WTC11 (cell line): ENCODE data around the gene TRMT2A. TPM values are rescaled to one million over a fixed set of nuclear protein-coding genes. Genes with fewer than 3 reads are reported as not detected.

Experiments
- ATAC-seq: fragments of 200-7000 bp; cut with Tn5 transposase; 2 replicates; pipeline ENCODE4 v1.10.0; 2021; ENCODE audit warnings: mild to moderate bottlenecking, moderate library complexity
- CTCF ChIA-PET: fragments of 300-600 bp; sonication (Branson Sonifier 250); formaldehyde crosslinking; loops from one replicate; lab custom pipeline; 2021; ENCODE audit warnings: antibody characterized with exemption; lab: Charles Lee
- POLR2A ChIA-PET: fragments of 350-600 bp; sonication (Branson Sonifier 250); formaldehyde crosslinking; loops from one replicate; lab custom pipeline; 2021; ENCODE audit warnings: antibody characterized with exemption; lab: Charles Lee
- DNase-seq: peaks from one replicate; pipeline ENCODE4 v3.0.0; 2021; ENCODE audit warnings: low spot score
- H3K27ac Mint-ChIP-seq: 2 replicates; pipeline ENCODE4 v1.8.0; 2021; ENCODE audit warnings: mixed read lengths
- H3K27me3 Mint-ChIP-seq: 2 replicates; pipeline ENCODE4 v1.8.0; 2021; ENCODE audit warnings: low read depth, mild to moderate bottlenecking, moderate library complexity, mixed read lengths
- H3K36me3 Mint-ChIP-seq: 2 replicates; pipeline ENCODE4 v1.8.0; 2021; ENCODE audit warnings: mixed read lengths
- H3K4me1 Mint-ChIP-seq: 2 replicates; pipeline ENCODE4 v1.8.0; 2022; ENCODE audit warnings: mixed read lengths
- H3K4me3 Mint-ChIP-seq: 2 replicates; pipeline ENCODE4 v1.8.0; 2021; ENCODE audit warnings: mild to moderate bottlenecking, moderate library complexity, mixed read lengths
- H3K9me3 Mint-ChIP-seq: 2 replicates; pipeline ENCODE4 v1.8.0; 2021; ENCODE audit warnings: mixed read lengths
- ATF3 ChIP-seq: sonication (generic); formaldehyde crosslinking; conservative IDR thresholded peaks from 2 replicates; pipeline ENCODE4 v1.8.1; 2022; ENCODE audit warnings: mild to moderate bottlenecking, missing genetic modification reagents
- CREB1 ChIP-seq: sonication (generic); formaldehyde crosslinking; IDR thresholded peaks from 2 replicates; pipeline ENCODE4 v1.8.0; 2023; ENCODE audit warnings: mild to moderate bottlenecking, missing genetic modification reagents
- CTCF ChIP-seq: fragments of 200-600 bp; IDR thresholded peaks from 2 replicates; pipeline ENCODE4 v1.8.0; 2022; ENCODE audit warnings: antibody characterized with exemption
- GABPB1 ChIP-seq: sonication (generic); formaldehyde crosslinking; IDR thresholded peaks from 2 replicates; pipeline ENCODE4 v1.8.1; 2023; ENCODE audit warnings: mild to moderate bottlenecking, missing genetic modification reagents
- HMGXB4 ChIP-seq: sonication (generic); formaldehyde crosslinking; IDR thresholded peaks from 2 replicates; pipeline ENCODE4 v1.8.1; 2023; ENCODE audit warnings: mild to moderate bottlenecking, moderate library complexity, missing genetic modification reagents
- JAZF1 ChIP-seq: fragments of 250-450 bp; sonication (Bioruptor Pico); IDR thresholded peaks from 2 replicates; pipeline ENCODE4 v1.9.0; 2021; ENCODE audit warnings: moderate library complexity, mild to moderate bottlenecking, inconsistent platforms
- KAT7 ChIP-seq: sonication (generic); formaldehyde crosslinking; IDR thresholded peaks from 2 replicates; pipeline ENCODE4 v1.8.1; 2023; ENCODE audit warnings: missing genetic modification reagents, mild to moderate bottlenecking, borderline replicate concordance
- MAX ChIP-seq: sonication (generic); formaldehyde crosslinking; IDR thresholded peaks from 2 replicates; pipeline ENCODE4 v1.8.0; 2022; ENCODE audit warnings: mild to moderate bottlenecking, missing genetic modification reagents
- MLX ChIP-seq: sonication (generic); formaldehyde crosslinking; IDR thresholded peaks from 2 replicates; pipeline ENCODE4 v1.8.1; 2023; ENCODE audit warnings: mild to moderate bottlenecking, missing genetic modification reagents, moderate library complexity
- MYBL2 ChIP-seq: sonication (generic); formaldehyde crosslinking; IDR thresholded peaks from 2 replicates; pipeline ENCODE4 v1.8.1; 2023; ENCODE audit warnings: mild to moderate bottlenecking, moderate library complexity, missing genetic modification reagents
- RELA ChIP-seq: sonication (generic); formaldehyde crosslinking; IDR thresholded peaks from 2 replicates; pipeline ENCODE4 v1.8.1; 2022; ENCODE audit warnings: missing genetic modification reagents, mild to moderate bottlenecking, borderline replicate concordance
- SMAD3 ChIP-seq: sonication (generic); formaldehyde crosslinking; IDR thresholded peaks from 2 replicates; pipeline ENCODE4 v1.8.0; 2022; ENCODE audit warnings: missing genetic modification reagents, mild to moderate bottlenecking, borderline replicate concordance
- SP1 ChIP-seq: sonication (generic); formaldehyde crosslinking; conservative IDR thresholded peaks from 2 replicates; pipeline ENCODE4 v1.8.1; 2022; ENCODE audit warnings: missing genetic modification reagents
- TEAD1 ChIP-seq: sonication (generic); formaldehyde crosslinking; IDR thresholded peaks from 2 replicates; pipeline ENCODE4 v1.8.0; 2022; ENCODE audit warnings: mild to moderate bottlenecking, missing genetic modification reagents
- TEAD4 ChIP-seq: sonication (generic); formaldehyde crosslinking; IDR thresholded peaks from 2 replicates; pipeline ENCODE4 v1.8.0; 2022; ENCODE audit warnings: mild to moderate bottlenecking, missing genetic modification reagents
- TP53 ChIP-seq: sonication (generic); formaldehyde crosslinking; IDR thresholded peaks from 2 replicates; pipeline ENCODE4 v1.8.1; 2023; ENCODE audit warnings: mild to moderate bottlenecking, missing genetic modification reagents
- ZBTB43 ChIP-seq: sonication (generic); formaldehyde crosslinking; IDR thresholded peaks from 2 replicates; pipeline ENCODE4 v1.8.1; 2023; ENCODE audit warnings: mild to moderate bottlenecking, missing genetic modification reagents
- ZNF121 ChIP-seq: sonication (generic); formaldehyde crosslinking; IDR thresholded peaks from 2 replicates; pipeline ENCODE4 v1.8.0; 2023; ENCODE audit warnings: missing genetic modification reagents
- ZNF263 ChIP-seq: sonication (generic); formaldehyde crosslinking; IDR thresholded peaks from 2 replicates; pipeline ENCODE4 v1.8.1; 2022; ENCODE audit warnings: low read depth, mild to moderate bottlenecking, moderate library complexity, missing genetic modification reagents
- ZNF396 ChIP-seq: fragments of 250-450 bp; sonication (Bioruptor Pico); IDR thresholded peaks from 2 replicates; pipeline ENCODE4 v1.8.0; 2021; ENCODE audit warnings: mild to moderate bottlenecking, moderate library complexity, borderline replicate concordance
- ZNF416 ChIP-seq: fragments of 250-450 bp; sonication (Bioruptor Pico); IDR thresholded peaks from 2 replicates; pipeline ENCODE4 v1.9.0; 2021; ENCODE audit warnings: mild to moderate bottlenecking, inconsistent platforms
- total RNA-seq: library from RNA; stranded (reverse); gene quantifications from 3 replicates; pipeline ENCODE4 v1.2.3, GENCODE V29; 2021

Gene TRMT2A
- total RNA-seq, 1 experiment from 2014 or later: 68.6 TPM

GRCh38 chr22:20158391-20159036, 41.5 kb upstream of the TRMT2A start:
- no peak overlapping the region for H3K4me3 Mint-ChIP-seq
- H3K27me3 Mint-ChIP-seq: no peaks in the 10 kb centered on the region
- POLR2A ChIA-PET: interaction anchor here (0.6 kb wide), 1 partner anchor 126 kb away, joined by 3 read pairs; no protein-coding TSS in a partner anchor

GRCh38 chr22:20157430-20158183, 40.6 kb upstream of the TRMT2A start:
- H3K9me3 Mint-ChIP-seq: no peaks in the 10 kb centered on the region
- peaks cover 7% of the 10 kb centered on the region for H3K4me1 Mint-ChIP-seq
- H3K27ac Mint-ChIP-seq: no peak overlapping the region
- no peaks in the 10 kb centered on the region for H3K27me3 Mint-ChIP-seq
- POLR2A ChIA-PET: interaction anchor here (0.6 to 1.5 kb wide), 2 partner anchors 81 to 377 kb away, joined by 3 to 4 read pairs; no protein-coding TSS in a partner anchor
- H3K36me3 Mint-ChIP-seq: no peaks in the 10 kb centered on the region
- H3K4me3 Mint-ChIP-seq: no peak overlapping the region
- no peak for DNase-seq
- peak; percentile 6 for ATAC-seq
- TF ChIP-seq MLX (CRISPR knock-in tag) (no peak), MAX (0 out of 2 replicates have a peak, but pooled peaks have one; percentile 8)
- CTCF ChIA-PET: interaction anchor here (0.6 to 3.2 kb wide), 53 partner anchors 10 to 1547 kb away, joined by 3 to 69 read pairs (median 5); partner anchors contain the start of genes DGCR6L and TRMT2A

More at GRCh38 chr22:20158391-20159036, 41.5 kb upstream of the TRMT2A start:
- H3K36me3 Mint-ChIP-seq: no peaks in the 10 kb centered on the region
- H3K27ac Mint-ChIP-seq: no peak overlapping the region
- DNase-seq (no peak), ATAC-seq (no peak)
- no peak for TF ChIP-seq ZNF396
- TF ChIP-seq RELA: no peak
- no peak for TF ChIP-seq TEAD4 (CRISPR knock-in tag)
- no peak for TF ChIP-seq ZNF121
- no peak for TF ChIP-seq GABPB1 (CRISPR knock-in tag)
- no peak for TF ChIP-seq ZNF416
- TF ChIP-seq CREB1 (CRISPR knock-in tag): no peak
- TF ChIP-seq KAT7 (CRISPR knock-in tag): no peak
- TF ChIP-seq ZBTB43 (CRISPR knock-in tag): no peak
- no peak for TF ChIP-seq ZNF263 (CRISPR knock-in tag)
- TF ChIP-seq ATF3 (CRISPR knock-in tag): no peak
- no peak for TF ChIP-seq MYBL2 (CRISPR knock-in tag)
- no peak for TF ChIP-seq SMAD3 (CRISPR knock-in tag)
- no peak for TF ChIP-seq JAZF1 (CRISPR knock-in tag)
- H3K4me1 Mint-ChIP-seq: peaks cover 7% of the 10 kb centered on the region
- H3K9me3 Mint-ChIP-seq: no peaks in the 10 kb centered on the region
- CTCF ChIA-PET: interaction anchor here (0.9 to 3.2 kb wide), 15 partner anchors 10 to 260 kb away, joined by 3 to 69 read pairs (median 8); partner anchors contain the start of gene DGCR6L

GRCh38 chr22:20156611-20157429, 39.8 kb upstream of the TRMT2A start:
- ATAC-seq (peak; percentile 64), DNase-seq (peak; percentile 97)
- CTCF ChIA-PET: interaction anchor here (0.6 to 3.2 kb wide), 52 partner anchors 9 to 1548 kb away, joined by 3 to 69 read pairs (median 5); partner anchors contain the start of genes DGCR6L and TRMT2A
- POLR2A ChIA-PET: interaction anchor here (0.6 to 1.5 kb wide), 2 partner anchors 82 to 376 kb away, joined by 3 to 4 read pairs; no protein-coding TSS in a partner anchor
- peaks cover 7% of the 10 kb centered on the region for H3K4me1 Mint-ChIP-seq
- no peaks in the 10 kb centered on the region for H3K36me3 Mint-ChIP-seq
- no peaks in the 10 kb centered on the region for H3K9me3 Mint-ChIP-seq
- no peak overlapping the region for H3K27ac Mint-ChIP-seq
- H3K4me3 Mint-ChIP-seq: no peak overlapping the region
- H3K27me3 Mint-ChIP-seq: no peaks in the 10 kb centered on the region
- 0 out of 2 replicates have a peak, but pooled peaks have one; percentile 49 for TF ChIP-seq MAX
- 0 out of 2 replicates have a peak, but pooled peaks have one; percentile 30 for TF ChIP-seq TEAD1 (CRISPR knock-in tag)
- no peak for TF ChIP-seq TP53 (CRISPR knock-in tag)
- TF ChIP-seq SP1 (CRISPR knock-in tag): peak; percentile 52
- peak; percentile 100 for TF ChIP-seq CTCF
- TF ChIP-seq HMGXB4: no peak
